Parathyroid adenoma (tissue), 2 donors: Measurements from ENCODE around the gene CA5A.

Experiments used
- H2AFZ ChIP-seq: fragments of 300-600 bp; sonication (generic); one replicate; pipeline ENCODE4 v1.7.0; 2017; ENCODE audit warnings: antibody characterized with exemption, mild to moderate bottlenecking
- H3K27ac ChIP-seq: fragments of 300-600 bp; sonication (generic); one replicate; pipeline ENCODE4 v1.7.0; 2017
- H3K27me3 ChIP-seq: fragments of 300-600 bp; sonication (generic); one replicate; pipeline ENCODE4 v1.7.0; 2017; ENCODE audit warnings: low read length; ENCODE audit not compliant: control insufficient read depth, insufficient read depth
- H3K36me3 ChIP-seq: fragments of 300-600 bp; sonication (generic); one replicate; pipeline ENCODE4 v1.7.0; 2017; ENCODE audit warnings: low read length; ENCODE audit not compliant: control insufficient read depth, insufficient read depth
- H3K4me1 ChIP-seq: fragments of 300-600 bp; sonication (generic); one replicate; pipeline ENCODE4 v1.7.0; 2017; ENCODE audit warnings: control low read depth
- H3K4me2 ChIP-seq: fragments of 300-600 bp; sonication (generic); one replicate; pipeline ENCODE4 v1.7.0; 2017; ENCODE audit warnings: low read length
- H3K4me3 ChIP-seq: fragments of 300-600 bp; sonication (generic); one replicate; pipeline ENCODE4 v1.7.0; 2017; ENCODE audit warnings: low read depth, low read length
- H3K79me2 ChIP-seq: fragments of 300-600 bp; sonication (generic); one replicate; pipeline ENCODE4 v1.7.0; 2017; ENCODE audit warnings: control low read depth
- H3K9ac ChIP-seq: fragments of 300-600 bp; sonication (generic); one replicate; pipeline ENCODE4 v1.7.0; 2017; ENCODE audit warnings: mild to moderate bottlenecking
- H3K9me3 ChIP-seq: fragments of 300-600 bp; sonication (generic); one replicate; pipeline ENCODE4 v1.7.0; 2017; ENCODE audit warnings: low read length; ENCODE audit not compliant: control insufficient read depth
- CTCF ChIP-seq: fragments of 300-600 bp; sonication (generic); IDR thresholded peaks from one replicate; pipeline ENCODE4 v1.7.0; 2017; ENCODE audit warnings: antibody characterized with exemption, mild to moderate bottlenecking
- donor health status: primary hyperparathyroidism.

CA5A gene

GRCh38 chr16:87961623-87962022, 25.3 kb upstream of the CA5A start:
- Histone ChIP-seq H3K4me3 (no peak overlapping the region), H3K4me2 (no peak overlapping the region), H2AFZ (no peak overlapping the region), H3K79me2 (peaks cover 78% of the 10 kb centered on the region), H3K27me3 (no peaks in the 10 kb centered on the region), H3K9me3 (no peaks in the 10 kb centered on the region), H3K4me1 (peaks cover 14% of the 10 kb centered on the region), H3K27ac (no peak overlapping the region), H3K9ac (no peak overlapping the region), H3K36me3 (no peaks in the 10 kb centered on the region)
- no peak for TF ChIP-seq CTCF

GRCh38 chr16:87960852-87961251, 24.5 kb upstream of the CA5A start:
- H3K9ac ChIP-seq: no peak overlapping the region
- no peaks in the 10 kb centered on the region for H3K36me3 ChIP-seq
- H3K4me3 ChIP-seq: no peak overlapping the region
- no peak overlapping the region for H3K27ac ChIP-seq
- H3K4me1 ChIP-seq: peaks cover 14% of the 10 kb centered on the region
- H3K27me3 ChIP-seq: no peaks in the 10 kb centered on the region
- H3K4me2 ChIP-seq: no peak overlapping the region
- TF ChIP-seq CTCF: no peak
- H2AFZ ChIP-seq: no peak overlapping the region
- H3K9me3 ChIP-seq: no peaks in the 10 kb centered on the region
- H3K79me2 ChIP-seq: peaks cover 76% of the 10 kb centered on the region

- no peak overlapping the region for H3K9ac ChIP-seq
- no peaks in the 10 kb centered on the region for H3K36me3 ChIP-seq
- TF ChIP-seq CTCF: no peak
- H3K4me1 ChIP-seq: peaks cover 19% of the 10 kb centered on the region
- no peak overlapping the region for H3K4me2 ChIP-seq
- H3K79me2 ChIP-seq: peaks cover 78% of the 10 kb centered on the region
- H3K27me3 ChIP-seq: no peaks in the 10 kb centered on the region
- no peaks in the 10 kb centered on the region for H3K9me3 ChIP-seq
- H3K27ac ChIP-seq: no peak overlapping the region
- no peak overlapping the region for H2AFZ ChIP-seq
- no peak overlapping the region for H3K4me3 ChIP-seq
Observed at GRCh38 chr16:87960296-87960695, 24.0 kb upstream of the CA5A start.

GRCh38 chr16:87959391-87959990, 23.2 kb upstream of the CA5A start:
- H3K9ac ChIP-seq: no peak overlapping the region
- H3K4me1 ChIP-seq: peaks cover 26% of the 10 kb centered on the region
- H3K4me3 ChIP-seq: no peak overlapping the region
- no peaks in the 10 kb centered on the region for H3K9me3 ChIP-seq
- no peak overlapping the region for H3K4me2 ChIP-seq
- no peaks in the 10 kb centered on the region for H3K36me3 ChIP-seq
- peaks cover 75% of the 10 kb centered on the region for H3K79me2 ChIP-seq
- TF ChIP-seq CTCF: no peak
- H3K27me3 ChIP-seq: no peaks in the 10 kb centered on the region
- H3K27ac ChIP-seq: no peak overlapping the region
- no peak overlapping the region for H2AFZ ChIP-seq

GRCh38 chr16:87958632-87959031, 22.3 kb upstream of the CA5A start:
- Histone ChIP-seq H3K36me3 (no peaks in the 10 kb centered on the region), H3K79me2 (peaks cover 74% of the 10 kb centered on the region), H3K27ac (no peak overlapping the region), H3K4me2 (no peak overlapping the region), H3K4me1 (peaks cover 34% of the 10 kb centered on the region), H2AFZ (no peak overlapping the region), H3K9me3 (no peaks in the 10 kb centered on the region), H3K27me3 (no peaks in the 10 kb centered on the region), H3K9ac (no peak overlapping the region), H3K4me3 (no peak overlapping the region)
- no peak for TF ChIP-seq CTCF
